ENCODE data around the gene OSBP2.

DNA sequence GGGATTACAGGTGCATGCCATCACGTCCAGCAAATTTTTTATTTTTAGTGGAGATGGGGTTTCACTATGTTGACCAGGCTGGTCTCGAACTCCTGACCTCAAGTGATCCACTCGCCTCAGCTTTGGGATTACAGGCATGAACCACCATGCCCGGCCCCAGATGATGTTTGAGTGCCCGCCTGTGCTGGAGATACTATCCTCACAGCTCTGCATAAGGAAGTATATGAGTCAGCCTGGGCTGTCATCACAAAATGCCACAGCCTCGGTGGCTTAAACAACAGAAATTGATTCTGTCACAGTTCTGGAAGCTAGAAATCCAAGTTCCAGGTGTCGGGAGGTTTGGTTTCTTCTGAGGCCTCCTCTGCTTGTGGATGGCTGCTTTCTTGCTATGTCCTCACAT is 119.3 kb downstream of the OSBP2 start:
- TF ChIP-seq EZH2 (IDR thresholded peaks at IDR 0.05; ENCODE audit: low read length, unreplicated experiment), result no peak
- TF ChIP-seq CTCF (conservative IDR thresholded peaks at IDR 0.05; ENCODE audit: low read depth, low read length), result no peak

All from PC-3 (cell line).